GM11168 (cell line): ENCODE data around the gene DAGLB.
"Not testable (repeated sequence)": the region's sequence is repeated elsewhere in the genome, so short reads cannot be mapped to it uniquely, and the experiment has no call there.

Experiments
- in situ Hi-C: fragments of 300-500 bp; cut with MboI; formaldehyde crosslinking; loops from one replicate; pipeline ENCODE4 v1.12.0; 2022; ENCODE audit warnings: low sequenced_read_pairs; ENCODE audit not compliant: unreplicated experiment

Gene DAGLB

GRCh38 chr7:6447581-6448199 is at the start of gene DAGLB:
TSS of gene DAGLB (minus strand) at chr7:6447954. CDS start at chr7:6447842, 112 bp downstream.
- in situ Hi-C loops = no loop called here

GRCh38 chr7:6497637-6497905 is 49.8 kb upstream of the DAGLB start:
- in situ Hi-C loops = no loop called here

- in situ Hi-C loops = no loop called here
Measured at GRCh38 chr7:6496842-6497636, 49.3 kb upstream of the DAGLB start.

GRCh38 chr7:6495597-6496262 is 48.0 kb upstream of the DAGLB start:
- in situ Hi-C loops = no loop called here

GRCh38 chr7:6494365-6494764 is 46.6 kb upstream of the DAGLB start:
- in situ Hi-C loops = no loop called here

GRCh38 chr7:6491194-6491593 is 43.4 kb upstream of the DAGLB start:
- in situ Hi-C loops = no loop called here

- in situ Hi-C loops = no loop called here
Measured at GRCh38 chr7:6489612-6490011, 41.9 kb upstream of the DAGLB start.

- in situ Hi-C loops = no loop called here
Measured at GRCh38 chr7:6487184-6487545, 39.4 kb upstream of the DAGLB start.

GRCh38 chr7:6486438-6487183 is 38.9 kb upstream of the DAGLB start:
- in situ Hi-C loops = no loop called here

GRCh38 chr7:6482743-6483119 is 35.0 kb upstream of the DAGLB start:
- in situ Hi-C loops = no loop called here

GRCh38 chr7:6482307-6482706 is 34.6 kb upstream of the DAGLB start:
- in situ Hi-C loops = no loop called here

- in situ Hi-C loops = no loop called here
Measured at GRCh38 chr7:6481445-6481844, 33.7 kb upstream of the DAGLB start.

GRCh38 chr7:6480323-6480660 is 32.5 kb upstream of the DAGLB start:
- in situ Hi-C loops = no loop called here

GRCh38 chr7:6479067-6479466 is 31.3 kb upstream of the DAGLB start:
- in situ Hi-C loops = no loop called here

GRCh38 chr7:6478186-6478585 is 30.4 kb upstream of the DAGLB start:
- in situ Hi-C loops = no loop called here

GRCh38 chr7:6477318-6477660 is 29.5 kb upstream of the DAGLB start:
- in situ Hi-C loops = no loop called here

GRCh38 chr7:6476596-6477317 is 29.0 kb upstream of the DAGLB start:
- in situ Hi-C loops = no loop called here

GRCh38 chr7:6475433-6476186 is 27.9 kb upstream of the DAGLB start:
- in situ Hi-C loops = no loop called here

- in situ Hi-C loops = no loop called here
Measured at GRCh38 chr7:6465862-6466261, 18.1 kb upstream of the DAGLB start.

- in situ Hi-C loops = not testable (repeated sequence)
Measured at GRCh38 chr7:6463609-6464008, 15.9 kb upstream of the DAGLB start.
